ENCODE results near the gene SLC38A6.
"Not testable (repeated sequence)": the region's sequence is repeated elsewhere in the genome, so short reads cannot be mapped to it uniquely, and the experiment has no call there.

SLC38A6 gene

GRCh38 chr14:61063461-61063860 is 82.4 kb downstream of the SLC38A6 start:
- no peaks in the 10 kb centered on the region for H4K20me1 ChIP-seq (ENCODE audit: insufficient read depth, low read length)
- no peaks in the 10 kb centered on the region for H3K9me3 ChIP-seq (ENCODE audit: insufficient read depth, low read length)
- TF ChIP-seq CTCF (IDR thresholded peaks at IDR 0.05; ENCODE audit: low read depth, low read length) (no peak), EZH2phosphoT487 (IDR thresholded peaks at IDR 0.05; ENCODE audit: low read depth) (no peak)
- no peak overlapping the region for H3K4me2 ChIP-seq (ENCODE audit: low read length)
- no peak overlapping the region for H3K27ac ChIP-seq (ENCODE audit: low read length)
- no peak overlapping the region for H3K9ac ChIP-seq (ENCODE audit: low read length)
- H2AFZ ChIP-seq (ENCODE audit: low read depth, low read length) = no peak overlapping the region
- H3K27me3 ChIP-seq (ENCODE audit: low read depth, low read length) = no peaks in the 10 kb centered on the region
- no peaks in the 10 kb centered on the region for H3K79me2 ChIP-seq (ENCODE audit: low read length)
- no peak overlapping the region for H3K4me3 ChIP-seq (ENCODE audit: low read length)
- peaks cover 2% of the 10 kb centered on the region for H3K36me3 ChIP-seq (replicated peaks; ENCODE audit: low read depth, low read length)
- H3K4me1 ChIP-seq (ENCODE audit: low read length) = peaks cover 8% of the 10 kb centered on the region

- H3K4me2 ChIP-seq (ENCODE audit: low read length) = no peak overlapping the region
- no peak overlapping the region for H3K4me3 ChIP-seq (ENCODE audit: low read length)
- H2AFZ ChIP-seq (ENCODE audit: low read depth, low read length) = no peak overlapping the region
- H3K4me1 ChIP-seq (ENCODE audit: low read length) = peaks cover 8% of the 10 kb centered on the region
- H3K9ac ChIP-seq (ENCODE audit: low read length) = no peak overlapping the region
- no peak overlapping the region for H3K27ac ChIP-seq (ENCODE audit: low read length)
- no peaks in the 10 kb centered on the region for H3K9me3 ChIP-seq (ENCODE audit: insufficient read depth, low read length)
- TF ChIP-seq CTCF (IDR thresholded peaks at IDR 0.05; ENCODE audit: low read depth, low read length) (peak; percentile 44), EZH2phosphoT487 (IDR thresholded peaks at IDR 0.05; ENCODE audit: low read depth) (no peak)
- H3K27me3 ChIP-seq (ENCODE audit: low read depth, low read length) = no peaks in the 10 kb centered on the region
- H4K20me1 ChIP-seq (ENCODE audit: insufficient read depth, low read length) = no peaks in the 10 kb centered on the region
- H3K79me2 ChIP-seq (ENCODE audit: low read length) = no peaks in the 10 kb centered on the region
- H3K36me3 ChIP-seq (replicated peaks; ENCODE audit: low read depth, low read length) = peaks cover 2% of the 10 kb centered on the region
Observed at GRCh38 chr14:61064210-61064609, 83.2 kb downstream of the SLC38A6 start.

GRCh38 chr14:61064856-61065255 is 83.8 kb downstream of the SLC38A6 start:
- H3K4me2 ChIP-seq (ENCODE audit: low read length) = no peak overlapping the region

GRCh38 chr14:61065656-61066055 is 84.6 kb downstream of the SLC38A6 start:
- H3K79me2 ChIP-seq (ENCODE audit: low read length) = no peaks in the 10 kb centered on the region
- H2AFZ ChIP-seq (ENCODE audit: low read depth, low read length) = no peak overlapping the region
- no peak for TF ChIP-seq EZH2phosphoT487 (IDR thresholded peaks at IDR 0.05; ENCODE audit: low read depth)
- TF ChIP-seq CTCF (IDR thresholded peaks at IDR 0.05; ENCODE audit: low read depth, low read length) = no peak
- no peak overlapping the region for H3K9ac ChIP-seq (ENCODE audit: low read length)
- H4K20me1 ChIP-seq (ENCODE audit: insufficient read depth, low read length) = no peaks in the 10 kb centered on the region
- peaks cover 2% of the 10 kb centered on the region for H3K36me3 ChIP-seq (replicated peaks; ENCODE audit: low read depth, low read length)
- no peaks in the 10 kb centered on the region for H3K9me3 ChIP-seq (ENCODE audit: insufficient read depth, low read length)
- no peaks in the 10 kb centered on the region for H3K27me3 ChIP-seq (ENCODE audit: low read depth, low read length)
- no peak overlapping the region for H3K27ac ChIP-seq (ENCODE audit: low read length)
- peaks cover 8% of the 10 kb centered on the region for H3K4me1 ChIP-seq (ENCODE audit: low read length)
- H3K4me2 ChIP-seq (ENCODE audit: low read length) = no peak overlapping the region
- no peak overlapping the region for H3K4me3 ChIP-seq (ENCODE audit: low read length)

More at GRCh38 chr14:61064856-61065255, 83.8 kb downstream of the SLC38A6 start:
- no peak overlapping the region for H3K4me3 ChIP-seq (ENCODE audit: low read length)
- H2AFZ ChIP-seq (ENCODE audit: low read depth, low read length) = no peak overlapping the region
- H3K4me1 ChIP-seq (ENCODE audit: low read length) = peaks cover 8% of the 10 kb centered on the region
- H3K79me2 ChIP-seq (ENCODE audit: low read length) = no peaks in the 10 kb centered on the region
- H3K27me3 ChIP-seq (ENCODE audit: low read depth, low read length) = no peaks in the 10 kb centered on the region
- H3K27ac ChIP-seq (ENCODE audit: low read length) = no peak overlapping the region
- TF ChIP-seq CTCF (IDR thresholded peaks at IDR 0.05; ENCODE audit: low read depth, low read length) (no peak), EZH2phosphoT487 (IDR thresholded peaks at IDR 0.05; ENCODE audit: low read depth) (no peak)
- H3K9ac ChIP-seq (ENCODE audit: low read length) = no peak overlapping the region
- H3K9me3 ChIP-seq (ENCODE audit: insufficient read depth, low read length) = no peaks in the 10 kb centered on the region
- H4K20me1 ChIP-seq (ENCODE audit: insufficient read depth, low read length) = no peaks in the 10 kb centered on the region
- H3K36me3 ChIP-seq (replicated peaks; ENCODE audit: low read depth, low read length) = peaks cover 2% of the 10 kb centered on the region

GRCh38 chr14:61072442-61072841 is 91.4 kb downstream of the SLC38A6 start:
- H3K36me3 ChIP-seq (replicated peaks; ENCODE audit: low read depth, low read length); H3K27me3 ChIP-seq (ENCODE audit: low read depth, low read length); H2AFZ ChIP-seq (ENCODE audit: low read depth, low read length); H3K4me3 ChIP-seq (ENCODE audit: low read length); H3K79me2 ChIP-seq (ENCODE audit: low read length); H4K20me1 ChIP-seq (ENCODE audit: insufficient read depth, low read length); H3K27ac ChIP-seq (ENCODE audit: low read length); H3K9ac ChIP-seq (ENCODE audit: low read length); H3K9me3 ChIP-seq (ENCODE audit: insufficient read depth, low read length); H3K4me2 ChIP-seq (ENCODE audit: low read length): not testable (repeated sequence)
- peaks cover 16% of the 10 kb centered on the region for H3K4me1 ChIP-seq (ENCODE audit: low read length)
